BE2C (cell line): ENCODE measurements around the gene TRIM17. TPM values are rescaled to one million over a fixed set of nuclear protein-coding genes. Genes with fewer than 3 reads are reported as not detected.

Experiments used
- DNase-seq: peaks from one replicate; pipeline ENCODE4 v3.0.0-alpha.2; 2020
- H3K27me3 ChIP-seq: fragments of 250-450 bp; sonication (Bioruptor Pico); 2 replicates; pipeline ENCODE4 v1.5.1; 2020; ENCODE audit warnings: mild to moderate bottlenecking
- H3K36me3 ChIP-seq: fragments of 250-450 bp; sonication (Bioruptor Pico); 2 replicates; pipeline ENCODE4 v1.5.1; 2020; ENCODE audit warnings: mild to moderate bottlenecking
- H3K4me1 ChIP-seq: fragments of 250-450 bp; sonication (Bioruptor Pico); 2 replicates; pipeline ENCODE4 v1.5.1; 2020
- H3K4me3 ChIP-seq: 2 replicates; pipeline ENCODE4 v1.5.1; 2011; ENCODE audit warnings: low read depth, low read length
- H3K9me3 ChIP-seq: fragments of 250-450 bp; sonication (Bioruptor Pico); 2 replicates; pipeline ENCODE4 v1.5.1; 2020
- CTCF ChIP-seq: IDR thresholded peaks from 2 replicates; pipeline ENCODE4 v1.5.1; 2012; ENCODE audit warnings: mild to moderate bottlenecking, low read depth, low read length
- polyA plus RNA-seq: library from polyadenylated mRNA; unstranded; fragments of >200 nt; gene quantifications from one replicate; pipeline ENCODE4 v1.2.1, GENCODE V29; 2012; ENCODE audit warnings: low read depth, missing spikeins; ENCODE audit not compliant: insufficient read length, insufficient read depth

TRIM17 gene
- 2.7 TPM for polyA plus RNA-seq

DNA sequence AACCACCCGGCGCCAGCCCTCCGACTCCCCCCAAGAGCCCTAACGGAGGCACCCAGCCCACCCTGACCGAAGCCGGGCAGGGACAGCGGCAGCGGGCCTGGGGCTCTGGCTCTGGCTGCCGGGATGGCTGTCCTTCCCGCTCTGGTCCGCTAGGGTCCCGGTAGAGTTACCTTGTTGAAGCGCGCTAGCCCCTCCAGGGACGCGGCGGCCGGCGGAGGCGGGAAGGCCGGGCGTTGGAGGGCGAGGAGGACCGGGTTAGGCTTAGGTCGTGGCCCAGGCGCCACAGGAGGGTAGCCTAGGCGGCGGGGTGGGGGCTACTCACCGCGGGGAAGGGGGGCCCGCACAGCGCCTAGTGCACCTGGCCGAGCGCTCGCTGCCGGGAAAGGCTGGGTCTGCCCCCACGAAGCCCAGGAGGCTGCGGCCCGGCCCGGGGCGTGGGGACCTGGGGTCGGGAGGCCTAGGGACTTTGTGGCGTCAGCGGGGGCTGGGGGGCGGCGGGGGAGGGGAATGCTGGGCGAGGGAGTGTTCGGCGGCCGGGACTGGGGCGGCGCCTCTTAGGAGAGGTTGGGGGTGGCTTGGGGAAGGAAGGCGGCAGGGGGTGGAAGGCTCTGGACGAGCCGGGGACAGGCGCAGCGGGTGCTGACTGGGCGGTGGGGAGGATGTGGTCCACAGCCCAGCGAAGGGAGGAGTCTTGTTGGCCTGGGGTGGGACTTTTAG, at the start of gene TRIM17:
TSS of gene TRIM17 (minus strand) at position 645 of the 717 bp plus-strand sequence. CDS start 1,789 bp downstream, outside the sequence.
- no peaks in the 10 kb centered on the region for H3K9me3 ChIP-seq
- H3K4me3 ChIP-seq, result peak within 1 kb of the TSS; percentile 48
- H3K4me1 ChIP-seq, result no peaks in the 10 kb centered on the region
- no peaks in the 10 kb centered on the region for H3K36me3 ChIP-seq
- TF ChIP-seq CTCF, result peak; percentile 39
- no peaks in the 10 kb centered on the region for H3K27me3 ChIP-seq
- DNase-seq, result peak; percentile 75

- Histone ChIP-seq H3K4me1 (no peaks in the 10 kb centered on the region), H3K9me3 (no peaks in the 10 kb centered on the region), H3K4me3 (peak overlapping the region; percentile 88), H3K27me3 (no peaks in the 10 kb centered on the region), H3K36me3 (no peaks in the 10 kb centered on the region)
- no peak for DNase-seq
- TF ChIP-seq CTCF, result no peak
These were observed 49.0 kb upstream of the TRIM17 start for GRCh38 chr1:228465571-228466146.

DNA sequence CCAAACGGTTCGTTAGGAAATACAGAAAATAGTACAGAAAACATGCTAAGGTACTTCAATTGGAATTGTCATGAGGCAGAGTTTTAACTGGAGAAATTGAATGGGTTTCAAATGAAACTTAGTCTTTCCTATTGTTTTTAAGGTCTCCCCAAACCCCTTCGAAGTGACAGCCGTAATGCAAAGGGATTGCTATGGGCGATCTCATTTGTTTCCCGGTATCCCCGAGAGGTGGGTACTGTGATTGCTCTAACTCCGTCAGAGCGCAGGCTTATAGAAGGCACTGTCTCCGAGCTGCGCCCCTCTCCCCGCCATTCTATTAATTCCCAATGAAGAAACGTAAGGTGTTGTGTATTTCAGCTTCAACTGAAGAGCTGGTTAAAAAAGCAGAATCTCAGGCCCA, 48.5 kb upstream of the TRIM17 start:
- H3K9me3 ChIP-seq, result no peaks in the 10 kb centered on the region
- H3K4me1 ChIP-seq, result no peaks in the 10 kb centered on the region
- no peak for TF ChIP-seq CTCF
- no peaks in the 10 kb centered on the region for H3K36me3 ChIP-seq
- peak overlapping the region; percentile 88 for H3K4me3 ChIP-seq
- no peaks in the 10 kb centered on the region for H3K27me3 ChIP-seq
- DNase-seq, result no peak

- peak; percentile 92 for DNase-seq
- Histone ChIP-seq H3K9me3 (no peaks in the 10 kb centered on the region), H3K4me3 (peak overlapping the region; percentile 88), H3K4me1 (no peaks in the 10 kb centered on the region), H3K36me3 (no peaks in the 10 kb centered on the region), H3K27me3 (no peaks in the 10 kb centered on the region)
- TF ChIP-seq CTCF, result no peak
These were observed 47.9 kb upstream of the TRIM17 start for GRCh38 chr1:228464487-228464983.

DNA sequence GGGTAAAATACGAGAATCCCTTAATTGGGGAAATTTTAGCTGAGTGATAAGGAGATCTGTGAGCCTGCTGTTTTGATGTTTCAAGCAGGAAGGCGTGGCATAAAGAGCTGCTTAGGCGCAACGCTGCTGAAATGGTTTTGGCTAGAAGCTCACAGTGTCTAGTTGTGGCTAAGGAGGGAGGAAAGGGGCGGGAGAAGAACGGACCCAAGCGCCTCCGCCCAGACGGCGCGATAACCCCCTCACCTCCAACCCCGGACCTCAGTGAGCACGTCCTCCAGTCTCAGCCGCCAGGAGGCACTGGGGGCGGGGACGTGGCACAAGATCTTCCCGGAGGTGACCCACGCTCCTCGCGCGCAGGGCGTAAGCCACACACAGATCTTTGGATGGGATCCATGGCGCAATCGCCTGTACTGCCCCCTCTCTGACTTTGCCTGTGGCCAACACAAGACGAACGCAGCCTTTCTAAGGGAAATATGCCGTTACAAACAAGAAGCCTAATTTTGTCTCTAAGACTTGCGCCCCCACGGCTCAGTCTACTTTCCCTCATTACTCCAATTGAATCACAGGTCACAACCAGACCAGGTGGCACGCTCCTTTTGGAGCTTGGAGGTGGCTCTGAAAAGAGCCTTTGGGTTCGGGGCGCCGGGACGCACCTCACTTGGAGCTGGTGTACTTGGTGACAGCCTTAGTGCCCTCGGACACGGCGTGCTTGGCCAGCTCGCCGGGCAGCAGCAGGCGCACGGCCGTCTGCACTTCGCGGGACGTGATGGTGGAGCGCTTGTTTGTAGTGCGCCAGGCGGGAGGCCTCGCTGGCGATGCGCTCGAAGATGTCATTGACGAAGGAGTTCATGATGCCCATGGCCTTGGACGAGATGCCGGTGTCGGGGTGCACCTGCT, 47.1 kb upstream of the TRIM17 start:
- Histone ChIP-seq H3K27me3 (no peaks in the 10 kb centered on the region), H3K4me3 (peak overlapping the region; percentile 88), H3K9me3 (no peaks in the 10 kb centered on the region), H3K4me1 (no peaks in the 10 kb centered on the region), H3K36me3 (no peaks in the 10 kb centered on the region)
- peak; percentile 42 for TF ChIP-seq CTCF
- DNase-seq, result peak; percentile 69
